Gastroesophageal sphincter (tissue), 4 donors: ENCODE data around the gene ARMC9. TPM values are rescaled to one million over a fixed set of nuclear protein-coding genes. Genes with fewer than 3 reads are reported as not detected.

Source experiments
- ATAC-seq: fragments of 150-250 bp; one replicate; pipeline ENCODE4 v1.9.1; 2016; ENCODE audit warnings: mild to moderate bottlenecking, moderate library complexity
- H3K27ac ChIP-seq, 4 donors: fragments of 200-600 bp; sonication (generic) in 3 of 4; 1 replicate in 3 of 4; 2 replicates in 1 of 4; pipeline ENCODE4 v1.5.1; 2016 to 2019
- H3K27me3 ChIP-seq: fragments of 200-600 bp; sonication (generic); one replicate; pipeline ENCODE4 v1.5.1; 2019
- H3K36me3 ChIP-seq, 2 donors: fragments of 200-600 bp; sonication (generic); one replicate each; pipeline ENCODE4 v1.5.1; 2019; ENCODE audit warnings: control low read depth in 1 of 2
- H3K4me1 ChIP-seq, 3 donors: fragments of 200-600 bp; sonication (generic); 1 replicate in 2 of 3; 2 replicates in 1 of 3; pipeline ENCODE4 v1.5.1; 2016 to 2019; ENCODE audit warnings: control low read depth in 2 of 3
- H3K4me3 ChIP-seq, 2 donors: fragments of 200-600 bp; sonication (generic); one replicate each; pipeline ENCODE4 v1.5.1; 2019; ENCODE audit warnings: mild to moderate bottlenecking in 1 of 2, moderate library complexity in 1 of 2
- H3K9me3 ChIP-seq, 3 donors: fragments of 200-600 bp; sonication (generic); one replicate each; pipeline ENCODE4 v1.5.1; 2017 to 2019; ENCODE audit warnings: control low read depth in 2 of 3
- CTCF ChIP-seq, 4 experiments: fragments of 200-600 bp in 2 of 4; fragments of 450-650 bp in 2 of 4; sonication (generic) in 1 of 4; IDR thresholded peaks; one replicate each; pipeline ENCODE4 v1.5.1; 2017 to 2019; ENCODE audit warnings: antibody characterized with exemption in 4 of 4, mild to moderate bottlenecking in 2 of 4, moderate library complexity in 2 of 4
- EP300 ChIP-seq: sonication (generic); formaldehyde crosslinking; IDR thresholded peaks from one replicate; pipeline ENCODE4 v1.6.1; 2017; ENCODE audit warnings: antibody characterized with exemption, mild to moderate bottlenecking
- POLR2A ChIP-seq, 2 donors: fragments of 450-650 bp; IDR thresholded peaks; one replicate each; pipeline ENCODE4 v1.6.1; 2017; ENCODE audit warnings: antibody characterized with exemption in 2 of 2, mild to moderate bottlenecking in 2 of 2, moderate library complexity in 1 of 2
- POLR2AphosphoS5 ChIP-seq: sonication (generic); formaldehyde crosslinking; IDR thresholded peaks from one replicate; pipeline ENCODE4 v1.6.1; 2017; ENCODE audit warnings: antibody characterized with exemption
- WGBS, 2 donors: methylation state at CpG; one replicate each; pipeline ENCODE4 v1.1.5; 2018; ENCODE audit warnings: low coverage in 1 of 2; 5-methylcytosine and 5-hydroxymethylcytosine counted together
- total RNA-seq, 4 donors: library from RNA; depleted of rRNA; stranded (reverse); fragments of >200 nt; gene quantifications; one replicate each; pipeline ENCODE4 v1.1.0, GENCODE V29; 2016

ARMC9 gene
- total RNA-seq, 4 donors from 2014 or later: 69.6 to 298 (median 152) TPM

GRCh38 chr2:231379266-231380215 is 181.1 kb downstream of the ARMC9 start:
- Histone ChIP-seq H3K9me3 (no peaks in the 10 kb centered on the region), H3K36me3 (no peaks in the 10 kb centered on the region), H3K4me3 (no peak overlapping the region), H3K27me3 (no peaks in the 10 kb centered on the region), H3K27ac (no peak overlapping the region), H3K4me1 (no peaks in the 10 kb centered on the region)
- WGBS, 2 donors: 84 to 87% methylated on average over 8 to 12 of the region's 21 CpGs
- ATAC-seq: peak; percentile 17
- no peak for TF ChIP-seq EP300
- TF ChIP-seq POLR2A (IDR thresholded peaks at IDR 0.05): no peak
- no peak for TF ChIP-seq CTCF (IDR thresholded peaks at IDR 0.05)
- TF ChIP-seq POLR2AphosphoS5: no peak

- H3K4me3 ChIP-seq: no peak overlapping the region
- no peaks in the 10 kb centered on the region for H3K27me3 ChIP-seq
- 97 to 100% methylated on average over 1 to 7 of the region's 10 CpGs for WGBS, 2 donors
- TF ChIP-seq POLR2AphosphoS5 (no peak), EP300 (no peak), POLR2A (IDR thresholded peaks at IDR 0.05) (no peak), CTCF (IDR thresholded peaks at IDR 0.05) (no peak)
- no peak for ATAC-seq
- H3K27ac ChIP-seq: no peak overlapping the region
- H3K36me3 ChIP-seq: no peaks in the 10 kb centered on the region
- no peaks in the 10 kb centered on the region for H3K4me1 ChIP-seq
- peaks cover 0 to 7% (median 0%) of the 10 kb centered on the region in 3 donors for H3K9me3 ChIP-seq
Measured at GRCh38 chr2:231380307-231380706, 181.9 kb downstream of the ARMC9 start.

- ATAC-seq: no peak
- 83 to 87% methylated on average over 4 to 5 of the region's 5 CpGs for WGBS, 2 donors
- no peaks in the 10 kb centered on the region for H3K4me1 ChIP-seq
Measured at GRCh38 chr2:231380991-231381847, 182.8 kb downstream of the ARMC9 start.

GRCh38 chr2:231382116-231382515 is 183.7 kb downstream of the ARMC9 start:
- 78 to 100% methylated on average over 3 to 4 of the region's 8 CpGs for WGBS, 2 donors
- H3K4me1 ChIP-seq: no peaks in the 10 kb centered on the region
- TF ChIP-seq POLR2A (IDR thresholded peaks at IDR 0.05): no peak
- no peak for TF ChIP-seq EP300
- no peak for TF ChIP-seq POLR2AphosphoS5
- no peak for TF ChIP-seq CTCF (IDR thresholded peaks at IDR 0.05)

More at GRCh38 chr2:231380991-231381847, 182.8 kb downstream of the ARMC9 start:
- H3K9me3 ChIP-seq: peaks cover 0 to 7% (median 0%) of the 10 kb centered on the region in 3 donors
- TF ChIP-seq POLR2AphosphoS5 (no peak), POLR2A (IDR thresholded peaks at IDR 0.05) (no peak), EP300 (no peak)
- H3K27me3 ChIP-seq: no peaks in the 10 kb centered on the region
- peaks cover 0 to 8% of the 10 kb centered on the region in 2 donors for H3K36me3 ChIP-seq
- H3K27ac ChIP-seq: no peak overlapping the region
- no peak overlapping the region for H3K4me3 ChIP-seq

More at GRCh38 chr2:231382116-231382515, 183.7 kb downstream of the ARMC9 start:
- no peak for ATAC-seq
- Histone ChIP-seq H3K4me3 (no peak overlapping the region), H3K27me3 (no peaks in the 10 kb centered on the region), H3K9me3 (peaks cover 0 to 7% (median 0%) of the 10 kb centered on the region in 3 donors), H3K36me3 (peaks cover 0 to 13% of the 10 kb centered on the region in 2 donors), H3K27ac (no peak overlapping the region)
